Gastrocnemius medialis (tissue), 4 donors: Measurements from ENCODE around the gene CAMTA1.

Experiments used
- CTCF ChIP-seq, 5 experiments: fragments of 450-650 bp in 3 of 5; fragments of 200-600 bp in 2 of 5; sonication (generic) in 2 of 5; IDR thresholded peaks in 4 of 5; conservative IDR thresholded peaks in 1 of 5; 1 replicate in 4 of 5; 2 replicates in 1 of 5; pipeline ENCODE4 v1.5.1; 2016 to 2019; ENCODE audit warnings: antibody characterized with exemption in 5 of 5, mild to moderate bottlenecking in 3 of 5, moderate library complexity in 3 of 5
- POLR2A ChIP-seq, 2 donors: fragments of 450-650 bp; IDR thresholded peaks; one replicate each; pipeline ENCODE4 v1.6.1; 2017; ENCODE audit warnings: antibody characterized with exemption in 2 of 2, mild to moderate bottlenecking in 2 of 2, moderate library complexity in 2 of 2

DNA sequence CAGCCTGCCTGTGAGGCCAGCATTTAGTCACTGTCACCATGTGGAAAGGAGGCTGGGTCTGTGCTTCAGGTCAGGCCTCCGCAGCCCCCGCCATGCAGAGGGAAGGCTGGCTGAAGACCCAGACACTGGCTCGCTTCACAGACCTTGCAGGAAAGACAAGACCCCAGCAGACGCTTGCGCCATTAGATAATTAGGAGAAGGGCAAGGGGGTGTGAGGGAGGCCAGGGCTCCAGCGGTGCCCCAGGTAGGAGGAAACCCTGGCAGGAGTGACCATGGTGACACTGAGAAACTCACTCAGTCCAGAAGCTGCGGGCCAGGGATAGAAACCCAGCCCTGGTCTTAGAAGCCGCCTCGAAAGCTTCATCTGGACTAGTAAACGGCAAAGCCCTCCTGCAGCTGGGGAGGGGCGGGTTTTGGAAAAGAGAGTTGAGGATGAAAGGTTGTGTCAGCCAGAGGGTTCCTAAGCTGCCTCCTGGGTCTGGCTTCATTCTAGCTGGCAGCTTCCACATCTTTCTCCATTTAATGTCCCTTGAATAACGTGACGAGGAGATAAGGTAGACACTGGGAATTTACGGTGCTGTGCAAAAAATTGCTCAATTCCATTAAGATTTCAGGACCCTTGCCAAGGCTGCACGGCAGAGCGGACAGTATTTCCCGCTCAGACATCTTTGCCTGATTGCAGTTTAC is 691.8 kb downstream of the CAMTA1 start:
- TF ChIP-seq CTCF (IDR thresholded peaks at IDR 0.05 in 4 of 5, conservative IDR thresholded peaks at IDR 0.05 in 1 of 5) (no peak), POLR2A (IDR thresholded peaks at IDR 0.05) (no peak)
